Mucosa of descending colon (tissue), 3 donors: Measurements from ENCODE around the gene MAMLD1. TPM values are rescaled to one million over a fixed set of nuclear protein-coding genes. Genes with fewer than 3 reads are reported as not detected.

Experiments used
- ATAC-seq: fragments of 200-7000 bp; cut with Tn5 transposase; one replicate; pipeline ENCODE4 v1.9.1; 2020; ENCODE audit warnings: mild to moderate bottlenecking, moderate library complexity
- DNase-seq, 3 donors: peaks; one replicate each; pipeline ENCODE4 v3.0.0-alpha.2; 2020
- H3K36me3 ChIP-seq: fragments of 200-600 bp; one replicate; pipeline ENCODE4 v1.8.0; 2021; ENCODE audit warnings: low read depth, mild to moderate bottlenecking
- H3K4me1 ChIP-seq: fragments of 200-600 bp; one replicate; pipeline ENCODE4 v1.8.0; 2021; ENCODE audit warnings: low read depth, mild to moderate bottlenecking
- H3K4me3 ChIP-seq: fragments of 200-600 bp; one replicate; pipeline ENCODE4 v1.8.0; 2021; ENCODE audit warnings: mild to moderate bottlenecking
- H3K9me3 ChIP-seq: fragments of 200-600 bp; one replicate; pipeline ENCODE4 v1.8.0; 2021; ENCODE audit warnings: mild to moderate bottlenecking
- intact Hi-C, 2 donors: fragments of 100-400 bp; cut with DNase I in 1 of 2; cut with micrococcal nuclease in 1 of 2; formaldehyde crosslinking; loops; one replicate each; pipeline versions ENCODE4 v1.11.0 to v1.11.1; 2022; cut with DNase I, micrococcal nuclease
- total RNA-seq, 3 donors: library from RNA; stranded (reverse); fragmentation: NEBNext Ultra II Directional in 2 of 3; extraction: Animal tissue kit (Norgen Biotek cat#: 25700) in 2 of 3; gene quantifications; one replicate each; pipeline versions ENCODE4 v1.2.1 to v1.2.4, GENCODE V29; 2021 to 2023
- TF ChIP-seq, protein P1 (sequence below): fragments of 200-600 bp; IDR thresholded peaks from one replicate; pipeline ENCODE4 v1.8.0; 2022; ENCODE audit warnings: antibody characterized with exemption, mild to moderate bottlenecking
- donor health status: DM: no; HTN: no; CAD: no; lungs with moderate emphysema.
- donor health status: DM: no; HTN: no; CAD: no.
- donor health status: DM: no; HTN: yes; CAD: no.

Gene MAMLD1
- total RNA-seq, 3 donors from 2014 or later = 0.69 to 4.5 (median 1.0) TPM

DNA sequence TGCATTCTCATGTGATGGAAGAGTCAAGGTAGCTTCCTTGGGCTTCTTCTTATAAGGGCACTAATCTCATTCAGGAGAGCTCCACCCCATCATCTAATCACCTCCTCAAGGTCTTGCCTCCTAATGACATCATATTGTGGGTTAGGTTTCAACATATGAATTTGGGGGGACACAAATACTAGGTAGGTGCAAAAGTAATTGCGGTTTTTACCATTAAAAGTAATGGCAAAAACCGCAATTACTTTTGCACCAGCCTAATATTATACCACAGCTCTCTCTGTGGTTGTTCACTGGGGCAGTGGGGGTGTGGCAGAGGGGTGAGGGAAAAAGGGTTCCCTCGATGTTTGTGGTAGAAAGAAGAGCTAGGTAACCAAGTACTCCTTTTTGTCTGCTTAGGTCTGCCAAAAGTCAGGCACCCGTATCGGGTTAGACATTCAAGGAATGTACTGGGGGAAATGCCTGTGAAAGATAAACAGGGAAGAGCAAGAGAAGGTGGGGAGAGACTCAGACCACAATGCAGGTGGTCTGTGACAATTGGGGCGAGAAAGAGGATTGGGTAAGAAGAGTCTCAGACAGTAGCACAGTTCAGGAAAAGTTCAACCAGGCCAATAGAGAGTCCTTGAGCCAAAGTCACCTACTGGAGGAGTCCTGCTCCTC, 126.4 kb downstream of the MAMLD1 start:
- TF ChIP-seq, protein P1, sequence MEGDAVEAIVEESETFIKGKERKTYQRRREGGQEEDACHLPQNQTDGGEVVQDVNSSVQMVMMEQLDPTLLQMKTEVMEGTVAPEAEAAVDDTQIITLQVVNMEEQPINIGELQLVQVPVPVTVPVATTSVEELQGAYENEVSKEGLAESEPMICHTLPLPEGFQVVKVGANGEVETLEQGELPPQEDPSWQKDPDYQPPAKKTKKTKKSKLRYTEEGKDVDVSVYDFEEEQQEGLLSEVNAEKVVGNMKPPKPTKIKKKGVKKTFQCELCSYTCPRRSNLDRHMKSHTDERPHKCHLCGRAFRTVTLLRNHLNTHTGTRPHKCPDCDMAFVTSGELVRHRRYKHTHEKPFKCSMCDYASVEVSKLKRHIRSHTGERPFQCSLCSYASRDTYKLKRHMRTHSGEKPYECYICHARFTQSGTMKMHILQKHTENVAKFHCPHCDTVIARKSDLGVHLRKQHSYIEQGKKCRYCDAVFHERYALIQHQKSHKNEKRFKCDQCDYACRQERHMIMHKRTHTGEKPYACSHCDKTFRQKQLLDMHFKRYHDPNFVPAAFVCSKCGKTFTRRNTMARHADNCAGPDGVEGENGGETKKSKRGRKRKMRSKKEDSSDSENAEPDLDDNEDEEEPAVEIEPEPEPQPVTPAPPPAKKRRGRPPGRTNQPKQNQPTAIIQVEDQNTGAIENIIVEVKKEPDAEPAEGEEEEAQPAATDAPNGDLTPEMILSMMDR = no peak
- ATAC-seq (no peak), DNase-seq (no peak)
- Histone ChIP-seq H3K4me1 (no peaks in the 10 kb centered on the region), H3K4me3 (no peak overlapping the region), H3K36me3 (no peaks in the 10 kb centered on the region), H3K9me3 (no peaks in the 10 kb centered on the region)
- intact Hi-C loops = no loop called here

DNA sequence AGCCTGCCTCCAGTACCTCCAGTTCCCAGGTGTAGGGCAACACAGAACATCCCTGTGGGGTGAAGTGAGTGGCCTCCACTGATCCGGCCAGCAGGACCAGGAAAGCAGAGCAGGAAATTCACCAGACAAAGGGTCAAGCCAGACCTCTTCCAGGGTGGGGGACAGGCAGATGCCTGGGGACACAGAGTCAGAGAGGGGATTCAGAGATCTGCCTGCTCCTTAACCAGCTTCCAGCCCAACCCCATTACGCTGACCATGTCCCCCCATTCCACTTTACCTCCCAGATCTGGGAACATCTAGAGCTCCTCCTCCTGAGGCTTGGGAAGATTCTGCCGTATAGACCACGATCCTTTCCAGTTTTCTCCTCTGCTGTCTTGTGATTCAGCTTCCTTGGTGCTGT, 132.4 kb downstream of the MAMLD1 start:
- intact Hi-C loops = no loop called here
- DNase-seq = no peak
- no peak for ATAC-seq

DNA sequence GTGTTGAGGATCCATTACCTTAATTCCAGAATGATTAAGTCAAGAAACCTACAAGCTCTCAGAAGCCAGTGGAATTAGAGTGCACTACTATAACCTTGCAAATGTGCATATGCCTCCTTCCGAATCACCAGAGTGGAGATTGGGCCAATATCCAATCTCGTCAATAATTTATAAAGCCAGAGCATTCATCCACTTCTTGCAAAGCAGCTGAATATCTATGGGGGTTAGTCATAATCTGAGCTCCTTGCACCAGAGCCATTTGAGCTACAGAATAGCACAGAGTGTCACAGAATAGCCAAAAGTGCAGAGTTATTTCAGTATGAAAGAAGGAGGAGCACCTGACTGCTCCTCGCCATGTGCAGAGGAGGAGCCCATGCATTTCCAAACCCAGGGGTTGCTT, 136.1 kb downstream of the MAMLD1 start:
- Histone ChIP-seq H3K4me1 (no peaks in the 10 kb centered on the region), H3K9me3 (no peaks in the 10 kb centered on the region), H3K36me3 (no peaks in the 10 kb centered on the region), H3K4me3 (no peak overlapping the region)
- intact Hi-C loops = no loop called here
- DNase-seq (no peak), ATAC-seq (no peak)
- TF ChIP-seq, protein P1 = no peak

More for the DNA sequence above, 132.4 kb downstream of the MAMLD1 start:
- TF ChIP-seq, protein P1 = no peak
- H3K36me3 ChIP-seq = no peaks in the 10 kb centered on the region
- no peaks in the 10 kb centered on the region for H3K4me1 ChIP-seq
- H3K9me3 ChIP-seq = no peaks in the 10 kb centered on the region
- H3K4me3 ChIP-seq = no peak overlapping the region

DNA sequence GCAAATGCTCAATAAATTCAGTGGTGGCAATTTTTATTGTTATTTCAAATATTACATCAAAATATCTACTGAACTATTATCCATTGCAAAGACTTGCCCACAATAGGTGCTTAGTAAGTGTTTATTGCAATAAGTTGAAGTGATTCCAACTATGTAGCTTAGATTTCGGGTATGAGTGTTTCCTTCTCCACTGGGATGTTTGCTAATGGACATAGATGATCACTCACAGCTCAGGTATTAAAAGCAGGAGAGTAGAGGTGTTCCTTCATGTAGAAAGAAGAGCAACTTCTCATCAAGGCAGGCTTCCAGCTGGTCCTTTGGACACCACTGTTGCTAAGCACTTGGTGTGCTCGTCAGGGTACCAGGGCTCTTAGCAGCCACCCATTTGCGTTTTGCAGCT, 139.0 kb downstream of the MAMLD1 start:
- Histone ChIP-seq H3K36me3 (no peaks in the 10 kb centered on the region), H3K4me3 (no peak overlapping the region), H3K9me3 (no peaks in the 10 kb centered on the region), H3K4me1 (no peaks in the 10 kb centered on the region)
- ATAC-seq (no peak), DNase-seq (no peak)
- TF ChIP-seq, protein P1 = no peak
- intact Hi-C loops = no loop called here

DNA sequence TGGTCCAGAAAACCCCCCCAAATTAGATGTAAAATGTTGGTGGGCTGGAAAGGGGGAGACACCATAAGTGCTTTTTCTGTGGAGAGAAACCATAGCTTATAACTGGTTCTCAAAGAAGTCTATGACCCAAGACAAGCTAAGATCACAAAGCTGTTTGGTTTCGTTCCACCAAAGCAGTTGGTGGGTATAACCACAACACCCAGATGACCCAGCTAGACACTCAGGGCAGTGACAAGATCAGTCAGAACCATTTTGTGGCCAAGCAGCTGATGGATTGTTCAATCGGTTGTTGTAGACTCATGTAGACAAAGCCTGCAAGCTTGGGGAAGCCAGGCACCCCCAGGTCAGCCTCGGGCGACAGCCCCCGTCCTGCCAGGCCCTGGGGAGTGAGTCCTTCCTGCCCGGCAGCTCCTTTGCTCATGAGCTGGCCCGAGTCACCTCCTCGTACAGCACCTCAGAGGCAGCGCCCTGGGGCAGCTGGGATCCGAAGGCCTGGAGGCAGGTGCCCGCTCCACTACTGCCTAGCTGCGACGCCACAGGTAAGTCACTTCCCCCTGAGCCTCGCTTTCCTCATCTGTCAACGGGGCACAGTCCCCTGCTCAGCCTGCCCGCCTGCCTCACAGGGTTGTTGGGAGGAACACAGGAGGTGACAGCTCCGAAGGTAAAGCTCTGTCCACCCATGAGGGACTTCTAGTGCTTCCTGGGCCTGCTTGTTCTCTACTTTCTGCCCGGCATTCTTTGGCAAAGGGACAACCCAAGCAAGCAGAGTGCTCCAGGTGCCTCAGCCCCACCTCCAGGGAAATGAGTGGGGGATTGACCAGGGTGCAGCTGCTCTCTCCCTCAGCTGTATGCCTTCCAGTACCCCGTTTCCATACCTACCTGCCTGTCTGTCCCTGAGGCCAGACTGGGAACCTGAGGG, 140.1 kb downstream of the MAMLD1 start:
- intact Hi-C loops = no loop called here
- no peaks in the 10 kb centered on the region for H3K36me3 ChIP-seq
- peak; percentile 9 for ATAC-seq
- no peaks in the 10 kb centered on the region for H3K4me1 ChIP-seq
- TF ChIP-seq, protein P1 = no peak
- no peak for DNase-seq
- no peaks in the 10 kb centered on the region for H3K9me3 ChIP-seq
- no peak overlapping the region for H3K4me3 ChIP-seq
